Activated naive CD4-positive, alpha-beta T cell (primary cell): Measurements from ENCODE around the gene CXXC5.
A peak's percentile ranks its signal among the peaks of the same experiment; 100 is the strongest.

Experiments used
- DNase-seq, 4 experiments: peaks; one replicate each; lab custom pipeline; 2025; lab: John Stamatoyannopoulos, UW

Gene CXXC5

GRCh38 chr5:139651853-139652787 is 4.0 kb downstream of the CXXC5 start:
- DNase-seq, result peak in 2 of 4 experiments; percentile 19 to 22

GRCh38 chr5:139652788-139653241 is 4.7 kb downstream of the CXXC5 start:
- DNase-seq, result no peak

DNA sequence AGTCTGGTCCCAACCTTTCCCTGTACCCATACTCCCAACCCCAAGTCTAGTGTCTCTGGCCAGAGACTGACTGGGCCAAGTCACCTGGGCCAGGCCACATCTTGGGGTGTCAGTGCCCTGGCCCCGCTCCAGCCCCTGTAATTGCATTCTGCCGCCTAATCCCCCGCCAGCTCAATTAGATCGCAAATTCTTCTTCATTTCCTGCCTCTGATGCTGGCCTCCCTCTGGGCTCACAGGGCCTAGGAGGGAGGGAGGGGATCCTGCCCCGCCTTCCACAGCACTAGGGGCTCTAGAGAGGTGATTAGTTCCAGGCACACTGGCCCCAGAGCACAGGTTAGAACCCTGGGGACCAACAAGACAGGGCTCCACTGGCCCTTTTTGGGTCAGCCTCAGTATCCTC is 5.5 kb downstream of the CXXC5 start:
- DNase-seq, result no peak

GRCh38 chr5:139654464-139654863 is 6.3 kb downstream of the CXXC5 start:
- DNase-seq, result no peak

DNA sequence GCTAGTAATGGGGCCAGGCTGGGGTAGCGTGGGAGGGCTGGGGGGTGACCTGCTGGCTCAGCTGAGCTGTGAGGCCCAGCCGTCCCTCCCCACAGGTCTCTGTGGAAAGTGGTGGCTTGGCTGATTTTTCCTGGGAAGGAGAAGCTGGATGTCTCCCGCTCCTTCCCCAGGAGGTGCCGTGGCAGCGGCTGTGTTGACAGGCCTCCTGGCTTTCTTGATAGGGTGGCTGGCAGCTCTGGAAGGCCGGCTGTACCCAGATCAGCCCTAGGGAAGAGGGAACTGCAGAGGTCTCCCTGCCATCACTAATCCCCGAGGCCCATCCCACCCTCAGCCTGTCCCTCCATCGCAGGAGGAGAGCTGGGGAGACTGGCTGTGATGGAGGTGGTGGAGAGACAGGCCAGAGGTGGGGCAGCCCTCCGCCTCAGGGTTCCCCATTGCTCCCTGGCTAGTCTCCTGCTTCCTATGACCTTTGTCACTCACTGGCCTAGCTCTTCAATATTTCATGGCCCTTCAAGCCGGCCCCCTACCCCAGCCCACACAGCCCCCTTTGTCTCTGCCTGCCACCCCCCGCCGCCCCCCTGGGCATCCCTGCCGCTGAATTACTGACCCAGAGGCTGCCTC is 6.8 kb downstream of the CXXC5 start:
- no peak for DNase-seq

- no peak for DNase-seq
Measured at GRCh38 chr5:139655727-139656271, 7.7 kb downstream of the CXXC5 start.

DNA sequence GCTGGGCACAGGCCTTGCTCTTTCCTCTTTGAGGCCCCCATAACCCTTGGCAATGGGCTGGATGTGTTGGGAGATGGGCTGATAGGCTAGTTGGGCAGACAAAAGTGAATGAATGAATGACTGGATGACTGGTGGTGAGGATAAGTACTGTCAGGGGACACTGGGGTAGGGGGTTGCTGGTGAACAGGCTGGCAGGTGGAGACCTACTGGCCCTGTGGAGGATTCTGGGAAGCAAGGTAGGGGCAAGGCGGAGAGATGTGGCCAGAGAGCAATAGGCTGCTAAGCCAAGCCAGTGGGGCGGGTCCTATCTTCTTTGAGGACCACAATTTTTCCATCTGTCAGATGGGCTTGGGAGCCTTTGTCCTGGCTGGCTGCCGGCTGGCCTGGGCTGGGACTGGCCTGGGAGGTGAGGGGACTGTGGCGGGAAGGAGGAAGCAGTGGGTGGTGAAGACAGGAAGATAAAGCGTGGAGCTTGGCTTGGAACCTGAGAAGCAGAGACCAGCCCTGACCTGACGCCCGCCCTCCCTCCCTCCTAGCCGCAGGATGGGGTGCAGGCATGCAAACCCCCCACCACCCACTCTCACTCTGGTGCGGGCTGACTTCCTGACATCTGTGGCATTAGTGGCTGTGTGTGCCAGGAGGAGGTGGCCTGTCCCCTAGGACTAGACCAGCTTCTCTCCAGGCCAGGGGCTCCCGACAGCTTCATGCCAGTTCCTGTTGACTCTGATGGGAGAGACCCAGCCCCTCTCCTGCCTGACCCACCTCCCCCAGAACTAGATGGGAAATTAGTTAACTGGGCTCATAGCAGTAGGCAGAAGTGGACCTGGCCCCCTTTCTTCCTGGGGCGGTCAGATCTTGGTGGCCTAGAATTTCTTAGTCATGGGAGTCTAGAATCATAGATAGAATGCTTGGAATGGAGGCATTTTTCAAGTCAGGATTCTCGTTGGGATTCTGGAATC is 9.5 kb downstream of the CXXC5 start:
- DNase-seq, result no peak

- no peak for DNase-seq
Measured at GRCh38 chr5:139658501-139658927, 10.4 kb downstream of the CXXC5 start.

- no peak for DNase-seq
Measured at GRCh38 chr5:139658928-139659667, 10.9 kb downstream of the CXXC5 start.

- DNase-seq, result no peak
Measured at GRCh38 chr5:139659695-139660101, 11.5 kb downstream of the CXXC5 start.

GRCh38 chr5:139660105-139660922 is 12.2 kb downstream of the CXXC5 start:
- no peak for DNase-seq

GRCh38 chr5:139660923-139661814 is 13.0 kb downstream of the CXXC5 start:
- DNase-seq, result no peak

DNA sequence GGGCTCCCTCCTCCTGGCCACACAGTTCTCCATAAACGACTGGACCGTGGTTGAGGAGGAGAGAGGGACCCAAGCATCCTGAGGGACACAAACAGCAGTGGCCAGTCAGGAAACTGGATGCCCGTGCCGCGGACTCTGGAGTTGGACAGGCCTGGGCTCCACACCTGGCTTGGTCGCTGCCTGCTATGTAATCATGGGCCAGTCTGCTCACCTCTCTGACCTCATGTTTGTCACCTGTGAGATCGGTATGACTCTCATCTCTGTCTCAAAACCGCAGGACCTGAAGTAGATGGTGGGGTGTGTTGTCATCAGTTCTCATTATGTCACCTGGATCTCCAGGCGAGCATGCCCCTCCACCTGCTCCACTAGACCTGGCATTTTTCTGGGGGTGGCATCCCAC is 14.5 kb downstream of the CXXC5 start:
- no peak for DNase-seq

- DNase-seq, result no peak
Measured at GRCh38 chr5:139663207-139664085, 15.3 kb downstream of the CXXC5 start.

DNA sequence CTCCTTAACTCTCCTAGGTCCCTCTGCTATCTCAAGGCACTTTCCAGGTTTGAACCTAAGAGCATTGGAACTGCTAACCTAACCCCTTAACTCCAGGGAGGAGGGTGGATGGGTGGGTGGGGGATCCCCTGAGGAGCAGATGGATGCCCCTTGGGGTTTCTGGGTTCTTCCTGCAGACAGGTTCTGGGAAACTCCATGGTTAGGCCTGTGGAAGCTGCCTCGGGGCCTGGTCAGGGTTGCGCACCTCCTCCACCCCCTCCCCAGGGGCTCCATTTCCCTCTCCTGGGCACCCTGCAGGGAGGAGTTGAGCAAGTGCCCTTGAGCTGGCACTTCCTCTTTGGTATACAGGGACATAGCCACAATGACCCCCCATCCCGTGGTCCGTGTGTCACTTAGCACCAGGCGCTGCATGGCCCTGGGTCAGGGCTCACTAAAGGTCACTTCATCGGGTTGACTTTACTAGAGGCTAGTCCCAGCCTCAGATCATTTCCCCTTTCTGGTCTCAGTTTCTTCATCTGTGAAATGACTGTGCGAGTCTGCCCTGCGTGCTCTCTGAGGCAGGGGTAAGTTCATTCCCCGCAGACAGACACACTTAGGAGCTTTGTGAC is 16.0 kb downstream of the CXXC5 start:
- DNase-seq, result no peak

- no peak for DNase-seq
Measured at GRCh38 chr5:139664727-139665351, 16.7 kb downstream of the CXXC5 start.

GRCh38 chr5:139665626-139666025 is 17.5 kb downstream of the CXXC5 start:
- no peak for DNase-seq
